NCI-H2196 treated with DMSO at 0.1 percent for 48 hours (cell line): ENCODE data around the gene HNRNPAB.

Source experiments
- DNase-seq: peaks from one replicate; lab custom pipeline; 2025; ENCODE audit not compliant: unreplicated experiment; lab: John Stamatoyannopoulos, UW

Gene HNRNPAB

DNA sequence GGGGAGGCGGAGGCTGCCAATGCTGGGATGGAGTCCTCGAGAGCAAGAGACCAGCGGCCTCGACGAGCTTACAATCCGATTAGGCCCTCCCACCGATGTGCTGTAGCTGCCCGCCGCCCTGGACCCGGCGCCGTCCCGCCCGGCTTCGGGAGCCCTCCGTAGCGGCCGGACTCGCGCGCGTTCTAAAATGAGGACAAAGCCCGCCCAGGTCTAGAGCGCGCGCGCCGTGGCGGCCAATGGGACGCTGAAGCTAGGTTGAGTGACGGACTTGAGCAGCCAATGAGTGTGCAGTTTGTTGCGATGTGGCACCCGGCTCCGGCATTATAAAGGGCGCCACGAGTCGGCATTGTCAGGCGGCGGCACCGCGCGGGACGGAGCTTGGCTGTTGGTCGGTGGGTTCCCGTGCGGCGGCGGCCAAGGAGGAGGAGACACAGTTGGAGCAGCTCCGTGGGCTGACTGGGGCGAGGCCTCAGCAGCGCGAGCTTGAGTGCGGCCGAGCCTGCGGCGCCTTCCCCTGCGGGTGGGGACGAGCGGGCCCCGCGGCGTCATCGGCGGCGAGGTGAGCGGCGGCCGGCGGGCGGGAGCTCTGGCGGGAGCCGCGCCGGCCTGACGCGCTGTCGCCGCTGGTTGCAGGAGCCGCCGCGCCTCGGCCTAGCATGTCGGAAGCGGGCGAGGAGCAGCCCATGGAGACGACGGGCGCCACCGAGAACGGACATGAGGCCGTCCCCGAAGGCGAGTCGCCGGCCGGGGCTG lies at the start of gene HNRNPAB:
TSS of gene HNRNPAB (plus strand) at position 352 of the 753 bp plus-strand sequence. CDS start at position 657, 305 bp downstream.
- DNase-seq = peak; percentile 71

DNA sequence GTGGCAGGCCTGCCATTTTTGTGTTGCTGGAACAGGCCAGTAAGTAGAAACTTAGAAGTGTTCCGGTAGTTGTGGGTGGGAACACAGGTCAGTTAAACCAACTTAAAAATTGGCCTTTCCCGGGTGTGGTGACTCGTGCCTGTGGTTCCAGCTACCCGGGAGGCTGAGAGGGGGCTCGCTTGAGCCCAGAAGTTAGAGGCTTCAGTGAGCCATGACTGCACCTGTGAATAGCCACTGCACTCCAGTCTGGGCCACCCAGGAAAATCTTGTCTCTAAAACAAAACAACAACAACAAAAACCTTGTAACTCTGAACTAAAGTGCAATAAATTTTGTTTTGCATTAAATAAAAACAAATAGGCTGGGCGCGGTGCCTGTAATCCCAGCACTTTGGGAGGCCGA lies 49.3 kb upstream of the HNRNPAB start:
- no peak for DNase-seq

- no peak for DNase-seq
Observed at GRCh38 chr5:178160176-178160575, 44.2 kb upstream of the HNRNPAB start.

- DNase-seq = no peak
Observed at GRCh38 chr5:178162481-178162880, 41.9 kb upstream of the HNRNPAB start.

GRCh38 chr5:178163772-178164735 lies 40.3 kb upstream of the HNRNPAB start:
- peak; percentile 91 for DNase-seq

GRCh38 chr5:178165581-178165980 lies 38.8 kb upstream of the HNRNPAB start:
- DNase-seq = no peak

DNA sequence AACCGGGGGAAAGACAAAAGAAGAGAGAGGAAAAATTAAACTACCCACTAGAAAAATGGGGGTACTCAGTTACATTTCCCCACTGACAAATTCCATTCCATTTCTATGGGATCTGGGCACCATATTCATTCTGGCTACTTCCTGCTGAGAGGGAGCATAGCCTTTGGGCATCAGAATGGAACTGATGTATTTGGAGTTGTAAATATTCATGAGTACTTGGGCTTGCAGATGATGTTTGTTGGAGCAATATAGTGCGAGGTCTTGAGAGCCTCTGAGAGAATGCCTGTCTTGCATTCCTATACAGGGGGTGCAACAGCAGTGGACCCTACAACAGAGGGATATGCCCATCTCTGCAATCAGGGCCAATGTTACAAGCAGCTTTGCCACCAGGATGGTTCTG lies 33.9 kb upstream of the HNRNPAB start:
- no peak for DNase-seq

GRCh38 chr5:178174456-178174855 lies 29.9 kb upstream of the HNRNPAB start:
- no peak for DNase-seq

GRCh38 chr5:178176791-178177190 lies 27.5 kb upstream of the HNRNPAB start:
- no peak for DNase-seq

DNA sequence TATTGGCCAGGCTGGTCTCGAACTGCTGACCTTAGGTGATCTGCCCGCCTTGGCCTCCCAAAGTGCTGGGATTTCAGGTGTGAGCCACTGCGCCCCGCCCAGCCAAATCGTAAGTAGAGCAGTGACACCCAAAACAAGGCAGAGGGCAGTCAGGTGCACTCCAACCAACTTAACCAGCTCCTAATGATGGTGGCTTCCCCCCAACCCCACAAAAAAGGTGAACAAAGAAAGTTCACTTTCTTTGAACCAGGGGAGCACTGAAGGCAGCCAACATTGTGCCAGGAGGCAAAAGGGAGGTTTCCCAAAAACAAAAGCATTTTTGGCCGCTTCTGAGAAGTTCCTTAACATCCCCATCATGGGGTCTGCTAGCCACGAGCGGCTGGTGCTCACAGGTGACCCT lies 26.8 kb upstream of the HNRNPAB start:
- no peak for DNase-seq

DNA sequence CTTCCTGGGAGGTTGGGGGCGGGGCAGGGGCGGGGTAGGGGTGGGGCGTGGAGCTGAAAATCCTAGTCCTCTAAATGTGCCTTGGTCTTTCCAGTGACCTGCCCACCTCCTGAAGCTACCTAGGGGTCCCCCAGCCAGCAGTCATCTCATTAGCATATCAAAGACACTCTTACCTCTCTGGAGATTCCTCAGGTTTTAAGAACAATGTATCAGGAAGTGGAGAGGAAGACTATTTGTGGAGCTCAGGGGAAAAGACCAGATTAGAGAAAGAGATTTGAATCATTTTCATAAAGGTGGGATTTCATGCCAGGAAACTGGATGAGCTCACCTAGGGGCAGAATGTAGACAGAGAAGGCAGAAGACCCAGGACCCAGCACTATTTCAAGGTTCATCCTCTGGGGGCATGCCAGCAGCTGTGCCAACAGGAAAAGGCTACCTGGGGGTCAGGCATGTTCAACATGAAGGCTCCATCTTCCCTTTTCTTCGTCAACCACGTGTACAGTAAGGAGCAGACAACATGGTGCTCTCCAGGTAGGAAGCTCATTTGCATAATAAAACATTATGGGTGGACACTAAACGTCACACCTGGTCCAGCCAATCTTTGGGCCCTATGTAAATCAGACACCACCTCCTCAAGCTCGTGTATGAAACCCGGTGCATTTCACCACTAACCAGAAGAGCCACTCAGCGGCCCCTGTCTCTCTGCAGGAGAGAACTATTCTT lies 24.0 kb upstream of the HNRNPAB start:
- DNase-seq = no peak

DNA sequence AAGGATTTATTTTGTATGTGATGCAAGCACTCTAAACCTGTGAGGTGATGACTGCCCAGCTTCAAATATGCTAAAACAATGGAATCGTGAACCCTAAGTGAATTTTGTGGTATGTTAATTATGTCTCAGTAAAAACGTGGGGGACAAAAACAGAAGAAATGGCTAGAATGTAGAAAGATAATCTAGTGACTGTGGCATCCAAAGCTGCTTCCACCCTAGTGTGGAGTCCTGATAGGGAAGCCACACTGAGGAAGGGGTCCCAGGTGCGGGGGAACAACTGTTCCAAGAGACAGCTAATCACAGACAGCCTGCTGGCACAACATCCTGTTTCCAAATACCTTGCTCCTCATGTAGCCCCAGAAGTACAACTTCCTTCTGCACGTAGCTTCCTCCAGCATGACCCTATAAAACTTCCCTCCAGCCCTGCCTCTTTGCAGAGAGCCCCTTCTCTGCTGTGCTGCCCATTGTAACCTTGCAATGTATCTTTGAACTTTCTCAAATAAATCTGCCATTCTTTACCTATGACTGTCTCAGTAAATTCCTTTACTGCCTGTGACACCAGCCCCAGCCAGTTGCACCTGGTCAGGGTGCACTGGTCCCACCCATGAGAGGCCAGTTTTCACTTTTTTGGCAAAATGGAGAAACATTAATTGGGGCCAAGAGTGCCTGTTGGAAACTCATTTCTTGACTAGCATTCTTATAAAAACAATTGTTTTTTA lies 22.0 kb upstream of the HNRNPAB start:
- no peak for DNase-seq

DNA sequence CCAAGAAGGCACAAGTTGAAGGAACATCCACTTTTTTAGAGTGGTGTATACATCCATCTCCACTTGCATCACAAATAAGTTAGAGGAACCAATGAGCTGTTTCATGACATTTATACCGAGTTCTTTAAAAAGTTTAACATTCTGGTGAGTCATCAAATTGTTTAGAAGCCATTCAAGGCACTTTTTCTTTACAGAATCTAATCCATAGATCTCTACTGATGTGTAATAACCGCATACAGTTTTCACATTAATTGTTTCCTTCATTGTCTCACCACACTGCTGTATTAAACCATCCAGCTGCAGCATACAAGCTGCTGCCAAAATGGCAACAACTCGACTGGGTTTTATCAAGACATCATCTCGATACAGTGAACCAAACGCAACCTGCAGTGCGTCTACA lies 17.9 kb upstream of the HNRNPAB start:
- no peak for DNase-seq

DNA sequence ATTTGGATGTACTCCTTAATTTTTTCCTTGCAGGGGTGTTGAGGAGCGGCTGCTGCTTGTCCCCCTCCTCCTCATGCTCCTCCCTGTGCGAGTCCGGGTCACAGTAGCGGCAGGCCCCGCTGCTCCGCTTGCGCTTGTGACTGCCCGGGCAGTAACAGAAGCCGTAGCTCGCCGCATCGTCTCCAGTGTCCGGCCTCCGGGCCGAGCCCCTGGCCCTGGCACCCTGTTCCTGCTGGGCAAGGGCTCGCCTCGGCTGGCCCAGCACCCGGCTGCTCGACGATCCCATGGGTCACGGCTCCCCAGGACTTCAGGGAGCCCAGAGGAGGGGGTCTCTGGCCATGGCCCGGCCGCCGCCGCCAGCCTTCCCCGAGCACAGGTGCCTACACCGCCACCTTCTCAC lies 17.3 kb upstream of the HNRNPAB start, which contains the start of gene GMCL2:
TSS of gene GMCL2 (minus strand) at position 358 of the 400 bp plus-strand sequence. CDS start at position 286, 72 bp downstream.
- DNase-seq = no peak

DNA sequence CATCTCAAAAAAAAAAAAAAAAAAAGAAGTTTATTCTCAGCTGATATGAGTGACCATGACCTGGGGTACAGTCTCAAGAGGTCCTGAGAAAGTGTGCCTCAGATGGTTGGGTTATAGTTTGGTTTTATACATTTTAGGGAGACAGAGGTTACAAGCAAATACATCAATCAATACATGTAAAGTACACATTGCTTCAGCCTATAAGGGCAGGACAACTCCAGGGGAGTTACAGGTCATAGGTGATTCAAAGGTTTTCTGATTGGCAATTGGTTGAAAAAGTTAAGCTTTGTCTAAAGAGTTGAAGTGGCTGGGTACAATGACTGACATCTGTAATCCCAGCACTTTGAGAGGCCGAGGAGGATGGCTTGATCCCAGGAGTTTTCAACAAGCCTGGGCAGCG lies 14.9 kb upstream of the HNRNPAB start:
- DNase-seq = no peak

GRCh38 chr5:178191661-178192060 lies 12.7 kb upstream of the HNRNPAB start:
- no peak for DNase-seq

GRCh38 chr5:178192244-178192643 lies 12.1 kb upstream of the HNRNPAB start:
- DNase-seq = peak; percentile 19

GRCh38 chr5:178192787-178193186 lies 11.5 kb upstream of the HNRNPAB start:
- no peak for DNase-seq

- DNase-seq = no peak
Observed at GRCh38 chr5:178193251-178193809, 11.0 kb upstream of the HNRNPAB start.

GRCh38 chr5:178194026-178194425 lies 10.3 kb upstream of the HNRNPAB start:
- no peak for DNase-seq
